ENCODE results near the gene ARV1.

ARV1 gene

DNA sequence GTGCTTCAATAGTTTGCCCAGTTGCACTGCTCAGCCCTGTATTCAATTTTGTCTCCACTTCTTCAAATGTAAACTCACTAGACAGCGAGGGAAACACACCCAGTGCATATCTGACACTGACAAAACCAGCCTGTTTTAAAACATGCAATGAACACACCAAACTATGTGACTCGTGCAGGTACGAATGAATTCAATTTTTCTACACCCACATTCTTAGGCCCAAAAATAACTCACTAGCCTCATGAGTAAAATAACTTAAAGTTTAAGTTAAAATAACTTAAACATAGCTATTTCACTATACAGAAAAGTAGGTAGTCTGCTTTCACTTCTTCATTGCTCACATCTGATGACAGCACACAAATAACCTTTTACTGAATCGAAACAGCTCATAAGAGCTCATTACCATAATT, 21.3 kb upstream of the ARV1 start:
- Histone ChIP-seq H3K4me2 (ENCODE audit: low read length) (peak overlapping the region; percentile 72), H3K36me3 (replicated peaks; ENCODE audit: low read depth, low read length) (peaks cover 17% of the 10 kb centered on the region), H3K79me2 (ENCODE audit: low read length) (peaks cover 11% of the 10 kb centered on the region), H3K9me3 (ENCODE audit: insufficient read depth, low read length) (no peaks in the 10 kb centered on the region), H3K27me3 (ENCODE audit: low read depth, low read length) (no peaks in the 10 kb centered on the region), H3K4me3 (ENCODE audit: low read length) (peak overlapping the region; percentile 56), H3K9ac (ENCODE audit: low read length) (peak overlapping the region; percentile 18), H2AFZ (ENCODE audit: low read depth, low read length) (no peak overlapping the region), H3K27ac (ENCODE audit: low read length) (peak overlapping the region; percentile 86), H3K4me1 (ENCODE audit: low read length) (peaks cover 24% of the 10 kb centered on the region), H4K20me1 (ENCODE audit: insufficient read depth, low read length) (no peaks in the 10 kb centered on the region)
- TF ChIP-seq EZH2phosphoT487 (IDR thresholded peaks at IDR 0.05; ENCODE audit: low read depth), result no peak
- TF ChIP-seq, protein P1, sequence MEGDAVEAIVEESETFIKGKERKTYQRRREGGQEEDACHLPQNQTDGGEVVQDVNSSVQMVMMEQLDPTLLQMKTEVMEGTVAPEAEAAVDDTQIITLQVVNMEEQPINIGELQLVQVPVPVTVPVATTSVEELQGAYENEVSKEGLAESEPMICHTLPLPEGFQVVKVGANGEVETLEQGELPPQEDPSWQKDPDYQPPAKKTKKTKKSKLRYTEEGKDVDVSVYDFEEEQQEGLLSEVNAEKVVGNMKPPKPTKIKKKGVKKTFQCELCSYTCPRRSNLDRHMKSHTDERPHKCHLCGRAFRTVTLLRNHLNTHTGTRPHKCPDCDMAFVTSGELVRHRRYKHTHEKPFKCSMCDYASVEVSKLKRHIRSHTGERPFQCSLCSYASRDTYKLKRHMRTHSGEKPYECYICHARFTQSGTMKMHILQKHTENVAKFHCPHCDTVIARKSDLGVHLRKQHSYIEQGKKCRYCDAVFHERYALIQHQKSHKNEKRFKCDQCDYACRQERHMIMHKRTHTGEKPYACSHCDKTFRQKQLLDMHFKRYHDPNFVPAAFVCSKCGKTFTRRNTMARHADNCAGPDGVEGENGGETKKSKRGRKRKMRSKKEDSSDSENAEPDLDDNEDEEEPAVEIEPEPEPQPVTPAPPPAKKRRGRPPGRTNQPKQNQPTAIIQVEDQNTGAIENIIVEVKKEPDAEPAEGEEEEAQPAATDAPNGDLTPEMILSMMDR (IDR thresholded peaks at IDR 0.05; ENCODE audit: low read depth, low read length), result no peak

DNA sequence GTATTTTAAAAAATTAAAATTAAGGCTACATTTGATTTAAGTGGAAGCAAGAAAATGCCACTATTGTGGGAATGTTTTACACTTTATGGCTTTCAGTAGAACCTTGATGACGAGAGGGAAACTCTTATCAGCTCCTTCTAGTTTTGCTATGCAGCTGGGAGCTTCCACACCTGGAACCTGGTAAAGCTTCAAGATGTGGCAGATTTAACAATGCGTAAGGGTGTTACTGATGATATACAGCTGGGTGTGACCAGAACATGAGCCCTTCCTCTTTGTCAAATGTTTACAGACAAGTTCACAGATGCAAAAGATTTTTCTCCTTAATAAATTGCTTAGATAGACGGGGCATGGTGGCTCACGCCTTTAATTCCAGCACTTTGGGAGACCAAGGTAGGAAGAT, 20.5 kb upstream of the ARV1 start:
- Histone ChIP-seq H3K27ac (ENCODE audit: low read length) (no peak overlapping the region), H3K27me3 (ENCODE audit: low read depth, low read length) (no peaks in the 10 kb centered on the region), H3K4me2 (ENCODE audit: low read length) (peak overlapping the region; percentile 72), H4K20me1 (ENCODE audit: insufficient read depth, low read length) (no peaks in the 10 kb centered on the region), H3K79me2 (ENCODE audit: low read length) (peaks cover 13% of the 10 kb centered on the region), H3K36me3 (replicated peaks; ENCODE audit: low read depth, low read length) (peaks cover 17% of the 10 kb centered on the region), H3K9me3 (ENCODE audit: insufficient read depth, low read length) (no peaks in the 10 kb centered on the region), H3K4me3 (ENCODE audit: low read length) (no peak overlapping the region), H3K4me1 (ENCODE audit: low read length) (peaks cover 24% of the 10 kb centered on the region), H3K9ac (ENCODE audit: low read length) (no peak overlapping the region), H2AFZ (ENCODE audit: low read depth, low read length) (no peak overlapping the region)
- no peak for TF ChIP-seq EZH2phosphoT487 (IDR thresholded peaks at IDR 0.05; ENCODE audit: low read depth)
- TF ChIP-seq, protein P1 (IDR thresholded peaks at IDR 0.05; ENCODE audit: low read depth, low read length), result no peak

DNA sequence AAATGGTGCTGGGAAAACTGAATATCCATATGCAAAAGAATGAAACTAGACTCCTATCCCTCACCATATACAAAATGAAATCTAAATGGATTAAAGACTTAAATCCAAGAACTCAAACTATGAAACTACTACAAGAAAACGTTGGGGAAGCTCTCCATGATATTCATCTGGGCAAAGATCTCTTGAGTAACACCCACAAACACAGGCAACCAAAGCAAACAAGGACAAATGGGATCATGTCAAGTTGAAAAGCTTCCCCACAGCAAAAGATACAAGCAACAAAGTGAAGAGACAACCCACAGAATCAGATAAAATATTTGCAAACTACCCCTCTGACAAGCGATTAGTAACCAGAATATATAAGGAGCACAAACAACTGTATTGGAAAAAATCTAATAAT, 14.0 kb upstream of the ARV1 start:
- H3K4me1 ChIP-seq (ENCODE audit: low read length), result no peaks in the 10 kb centered on the region
- no peak for TF ChIP-seq EZH2phosphoT487 (IDR thresholded peaks at IDR 0.05; ENCODE audit: low read depth)
- TF ChIP-seq, protein P1 (IDR thresholded peaks at IDR 0.05; ENCODE audit: low read depth, low read length), result no peak

DNA sequence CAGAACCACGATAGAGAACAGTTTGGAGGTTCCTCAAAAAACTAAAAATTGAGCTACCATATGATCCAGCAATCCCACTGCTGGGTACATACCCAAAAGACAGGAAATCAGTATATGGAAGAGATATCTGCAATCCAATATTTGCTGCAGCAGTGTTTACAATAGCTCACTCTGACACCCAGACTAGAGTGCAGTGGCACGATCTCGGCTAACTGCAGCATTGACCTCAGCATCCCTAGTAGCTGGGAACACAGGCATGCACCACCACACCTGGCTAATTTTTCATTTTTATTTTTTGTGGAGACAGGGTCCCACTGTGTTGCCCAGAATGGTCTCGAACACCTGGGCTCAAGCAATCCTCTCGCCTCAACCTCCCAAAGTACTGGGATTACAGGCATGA, 13.4 kb upstream of the ARV1 start:
- Histone ChIP-seq H4K20me1 (ENCODE audit: insufficient read depth, low read length) (no peaks in the 10 kb centered on the region), H2AFZ (ENCODE audit: low read depth, low read length) (no peak overlapping the region), H3K79me2 (ENCODE audit: low read length) (peaks cover 38% of the 10 kb centered on the region), H3K27me3 (ENCODE audit: low read depth, low read length) (no peaks in the 10 kb centered on the region), H3K9me3 (ENCODE audit: insufficient read depth, low read length) (no peaks in the 10 kb centered on the region), H3K4me2 (ENCODE audit: low read length) (no peak overlapping the region), H3K4me1 (ENCODE audit: low read length) (no peaks in the 10 kb centered on the region), H3K27ac (ENCODE audit: low read length) (no peak overlapping the region), H3K36me3 (replicated peaks; ENCODE audit: low read depth, low read length) (peaks cover 10% of the 10 kb centered on the region), H3K9ac (ENCODE audit: low read length) (no peak overlapping the region), H3K4me3 (ENCODE audit: low read length) (no peak overlapping the region)
- TF ChIP-seq EZH2phosphoT487 (IDR thresholded peaks at IDR 0.05; ENCODE audit: low read depth), result no peak
- TF ChIP-seq, protein P1 (IDR thresholded peaks at IDR 0.05; ENCODE audit: low read depth, low read length), result no peak

More for the DNA sequence above, 14.0 kb upstream of the ARV1 start:
- Histone ChIP-seq H3K36me3 (replicated peaks; ENCODE audit: low read depth, low read length) (peaks cover 8% of the 10 kb centered on the region), H2AFZ (ENCODE audit: low read depth, low read length) (no peak overlapping the region), H4K20me1 (ENCODE audit: insufficient read depth, low read length) (no peaks in the 10 kb centered on the region), H3K4me3 (ENCODE audit: low read length) (no peak overlapping the region), H3K4me2 (ENCODE audit: low read length) (no peak overlapping the region), H3K27ac (ENCODE audit: low read length) (no peak overlapping the region), H3K9ac (ENCODE audit: low read length) (no peak overlapping the region), H3K27me3 (ENCODE audit: low read depth, low read length) (no peaks in the 10 kb centered on the region), H3K79me2 (ENCODE audit: low read length) (peaks cover 32% of the 10 kb centered on the region), H3K9me3 (ENCODE audit: insufficient read depth, low read length) (no peaks in the 10 kb centered on the region)

Data from OCI-LY3 (cell line).